ENCODE data around the gene ANTXR2. TPM values are rescaled to one million over a fixed set of nuclear protein-coding genes. Genes with fewer than 3 reads are reported as not detected.

The ANTXR2 gene
- total and polyA plus RNA-seq, 2 of the 13 experiments (the other 11 are each of a cell fraction or from before 2014, with no cell fraction given): 4.6 to 14.5 TPM

GRCh38 chr4:80094191-80094590 lies 21.2 kb upstream of the ANTXR2 start:
- ChIA-PET CTCF (ENCODE audit: low intra/inter-chr PET ratio, low total read pairs) (no interaction called here), POLR2A (no interaction called here)
- no peaks in the 10 kb centered on the region for H3K36me3 ChIP-seq (replicated peaks in 1 of 2; ENCODE audit: control insufficient read depth in 1 of 2, insufficient read depth in 2 of 2, low read length in 2 of 2)
- no peaks in the 10 kb centered on the region; a peak in 2 of 5 replicates for H3K27me3 ChIP-seq (ENCODE audit: control insufficient read depth in 1 of 2, insufficient read depth in 2 of 2, low read length in 2 of 2)
- in situ Hi-C loops (cut with HindIII; ENCODE audit: extremely low pct_ligation_motif_present, low pct_unique_long_range_greater_than_20kb) (no loop called here), intact Hi-C loops (cut with micrococcal nuclease; ENCODE audit: unreplicated experiment) (no loop called here)
- no TSS peak for BruUV-seq (replicated peaks)
- FAIRE-seq (no peak), DNase-seq (ENCODE audit: low spot score) (no peak), ATAC-seq (no peak)
- no peak overlapping the region for H2AFZ ChIP-seq (ENCODE audit: low read length)
- no peaks in the 10 kb centered on the region for H4K20me1 ChIP-seq (ENCODE audit: insufficient read depth, low read length)
- H3K79me2 ChIP-seq (ENCODE audit: insufficient read depth, low read length): no peaks in the 10 kb centered on the region
- no peaks in the 10 kb centered on the region for H3K9me3 ChIP-seq (ENCODE audit: low read length)
- no peak overlapping the region for H3K9ac ChIP-seq (ENCODE audit: insufficient read depth, low read depth, low read length)
- no CpG with 5 or more reads among the region's 1 CpG for WGBS (ENCODE audit: low lambda C conversion rate)
- no peak for TF ChIP-seq DNMT3B (CRISPR knock-in tag; conservative IDR thresholded peaks at IDR 0.05)
- TF ChIP-seq RCOR2 (CRISPR knock-in tag; IDR thresholded peaks at IDR 0.05): no peak
- no peak for TF ChIP-seq ZNF253 (CRISPR knock-in tag; IDR thresholded peaks at IDR 0.05; ENCODE audit: borderline replicate concordance)
- no peak for TF ChIP-seq ZNF136 (CRISPR knock-in tag; IDR thresholded peaks at IDR 0.05; ENCODE audit: low read depth)
- TF ChIP-seq CSRNP1 (CRISPR knock-in tag; IDR thresholded peaks at IDR 0.05): no peak
- TF ChIP-seq PAX8 (CRISPR knock-in tag; IDR thresholded peaks at IDR 0.05; ENCODE audit: borderline replicate concordance): no peak
- no peak for TF ChIP-seq GATAD1 (CRISPR knock-in tag; IDR thresholded peaks at IDR 0.05)
- no peak for TF ChIP-seq ZNF891 (CRISPR knock-in tag; IDR thresholded peaks at IDR 0.05)
- no peak for TF ChIP-seq ZNF740 (CRISPR knock-in tag; IDR thresholded peaks at IDR 0.05)
- no peak for TF ChIP-seq POLR2AphosphoS5 (IDR thresholded peaks at IDR 0.05; ENCODE audit: low read depth, low read length)
- H3K27ac ChIP-seq (ENCODE audit: extremely low read length, insufficient read depth, low read length): no peak overlapping the region
- no peaks in the 10 kb centered on the region for H3K4me1 ChIP-seq (ENCODE audit: insufficient read depth, low read length)
- H3K4me3 ChIP-seq (replicated peaks in 1 of 3; ENCODE audit: insufficient read depth in 1 of 3, low read depth in 2 of 3, low read length in 3 of 3): no peak overlapping the region
- H3K4me2 ChIP-seq (ENCODE audit: low read depth, low read length): no peak overlapping the region

All from HepG2 (cell line).